Measurements from ENCODE around the gene NBAS. TPM values are rescaled to one million over a fixed set of nuclear protein-coding genes. Genes with fewer than 3 reads are reported as not detected.

The NBAS gene
- total and polyA plus RNA-seq, 10 of the 15 experiments (the other 5 are each of a cell fraction or from before 2014, with no cell fraction given), result 4.3 to 32.7 (median 20.8) TPM

DNA sequence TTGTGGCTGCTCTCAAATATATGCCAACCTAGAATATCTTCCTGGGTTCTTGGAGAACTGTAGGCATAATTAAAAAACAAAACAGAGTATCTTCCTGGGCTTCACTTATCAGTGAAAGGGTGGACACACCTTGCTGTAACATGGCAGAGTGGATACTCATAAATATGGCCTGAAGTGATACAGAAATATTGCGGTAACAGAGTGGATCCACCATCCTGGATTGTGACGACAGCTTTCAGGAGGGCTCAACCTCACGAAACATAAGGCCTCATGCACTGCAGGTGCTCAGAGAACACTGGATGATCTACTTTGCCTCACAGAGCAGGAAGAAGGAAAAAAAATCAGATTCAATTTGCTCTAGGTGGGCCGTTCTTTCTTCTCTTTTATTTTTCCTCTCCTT, 336.0 kb downstream of the NBAS start:
- ATAC-seq, result no peak
- H3K9ac ChIP-seq (ENCODE audit: control insufficient read depth, insufficient read depth, low read length), result no peak overlapping the region
- H4K20me1 ChIP-seq (ENCODE audit: control insufficient read depth, insufficient read depth), result no peaks in the 10 kb centered on the region
- RAD21 ChIA-PET (ENCODE audit: unreplicated experiment), result no interaction called here
- 97% methylated on average over 4 of the region's 4 CpGs for WGBS (ENCODE audit: insufficient coverage, insufficient replicate concordance, low lambda C conversion rate, missing lambda C conversion rate)
- no peaks in the 10 kb centered on the region for H3K9me3 ChIP-seq (replicated peaks; ENCODE audit: control insufficient read depth, insufficient read depth, low read length)
- no peak overlapping the region for H2AFZ ChIP-seq (ENCODE audit: control insufficient read depth, low read depth, low read length)
- SMC1A ChIA-PET (ENCODE audit: uncharacterized antibody, unreplicated experiment), result no interaction called here
- TF ChIP-seq SREBF1 (IDR thresholded peaks at IDR 0.05; ENCODE audit: low read length) (no peak), ZBED1 (IDR thresholded peaks at IDR 0.05; ENCODE audit: borderline replicate concordance) (no peak), POLR2AphosphoS2 (IDR thresholded peaks at IDR 0.05; ENCODE audit: low read depth, low read length) (no peak), CEBPB (IDR thresholded peaks at IDR 0.05; ENCODE audit: borderline replicate concordance in 1 of 2, low read depth in 2 of 2, low read length in 2 of 2) (no peak), TCF7 (IDR thresholded peaks at IDR 0.05; ENCODE audit: borderline replicate concordance) (no peak), SREBF2 (IDR thresholded peaks at IDR 0.05; ENCODE audit: low read length) (no peak), STAT3 (IDR thresholded peaks at IDR 0.05; ENCODE audit: low read depth, low read length) (no peak), NBN (IDR thresholded peaks at IDR 0.05) (no peak), NFIC (IDR thresholded peaks at IDR 0.05; ENCODE audit: low read depth, low read length) (no peak), PAX8 (IDR thresholded peaks at IDR 0.05) (no peak), WRNIP1 (IDR thresholded peaks at IDR 0.05; ENCODE audit: borderline replicate concordance, low read depth, low read length) (no peak), CREM (IDR thresholded peaks at IDR 0.05; ENCODE audit: low read depth) (no peak), NFYA (IDR thresholded peaks at IDR 0.05; ENCODE audit: borderline replicate concordance, low read depth, low read length) (no peak), MXI1 (IDR thresholded peaks at IDR 0.05; ENCODE audit: low read depth, low read length) (no peak), GABPA (IDR thresholded peaks at IDR 0.05; ENCODE audit: low read depth) (no peak)
- TF ChIP-seq, protein P1, sequence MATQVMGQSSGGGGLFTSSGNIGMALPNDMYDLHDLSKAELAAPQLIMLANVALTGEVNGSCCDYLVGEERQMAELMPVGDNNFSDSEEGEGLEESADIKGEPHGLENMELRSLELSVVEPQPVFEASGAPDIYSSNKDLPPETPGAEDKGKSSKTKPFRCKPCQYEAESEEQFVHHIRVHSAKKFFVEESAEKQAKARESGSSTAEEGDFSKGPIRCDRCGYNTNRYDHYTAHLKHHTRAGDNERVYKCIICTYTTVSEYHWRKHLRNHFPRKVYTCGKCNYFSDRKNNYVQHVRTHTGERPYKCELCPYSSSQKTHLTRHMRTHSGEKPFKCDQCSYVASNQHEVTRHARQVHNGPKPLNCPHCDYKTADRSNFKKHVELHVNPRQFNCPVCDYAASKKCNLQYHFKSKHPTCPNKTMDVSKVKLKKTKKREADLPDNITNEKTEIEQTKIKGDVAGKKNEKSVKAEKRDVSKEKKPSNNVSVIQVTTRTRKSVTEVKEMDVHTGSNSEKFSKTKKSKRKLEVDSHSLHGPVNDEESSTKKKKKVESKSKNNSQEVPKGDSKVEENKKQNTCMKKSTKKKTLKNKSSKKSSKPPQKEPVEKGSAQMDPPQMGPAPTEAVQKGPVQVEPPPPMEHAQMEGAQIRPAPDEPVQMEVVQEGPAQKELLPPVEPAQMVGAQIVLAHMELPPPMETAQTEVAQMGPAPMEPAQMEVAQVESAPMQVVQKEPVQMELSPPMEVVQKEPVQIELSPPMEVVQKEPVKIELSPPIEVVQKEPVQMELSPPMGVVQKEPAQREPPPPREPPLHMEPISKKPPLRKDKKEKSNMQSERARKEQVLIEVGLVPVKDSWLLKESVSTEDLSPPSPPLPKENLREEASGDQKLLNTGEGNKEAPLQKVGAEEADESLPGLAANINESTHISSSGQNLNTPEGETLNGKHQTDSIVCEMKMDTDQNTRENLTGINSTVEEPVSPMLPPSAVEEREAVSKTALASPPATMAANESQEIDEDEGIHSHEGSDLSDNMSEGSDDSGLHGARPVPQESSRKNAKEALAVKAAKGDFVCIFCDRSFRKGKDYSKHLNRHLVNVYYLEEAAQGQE (IDR thresholded peaks at IDR 0.05; ENCODE audit: low read depth, low read length), result no peak
- in situ Hi-C loops (cut with MboI), result no loop called here
- POLR2A ChIA-PET, result no interaction called here
- no peak for FAIRE-seq
- intact Hi-C loops (cut with micrococcal nuclease; ENCODE audit: unreplicated experiment), result no loop called here
- DNase-seq (ENCODE audit: low read depth, low spot score), result no peak
- no peaks in the 10 kb centered on the region for H3K4me1 ChIP-seq (ENCODE audit: control insufficient read depth, insufficient read depth, low read length)
- H3K36me3 ChIP-seq (ENCODE audit: control insufficient read depth in 2 of 2, insufficient read depth in 2 of 2, low read length in 1 of 2), result 0 out of 4 replicates have a peak, but pooled peaks cover 0 to 2% of the 10 kb centered on the region in 2 experiments
- CTCF ChIA-PET, result no interaction called here
- no peak overlapping the region for H3K4me2 ChIP-seq (ENCODE audit: control insufficient read depth, insufficient read depth)
- H3K27me3 ChIP-seq (replicated peaks in 1 of 2; ENCODE audit: control insufficient read depth in 2 of 2, insufficient read depth in 2 of 2, low read length in 1 of 2), result no peaks in the 10 kb centered on the region
- H3K4me3 ChIP-seq, result no peak overlapping the region
- no peak overlapping the region for H3K27ac ChIP-seq (ENCODE audit: control insufficient read depth, insufficient read depth)
- BruUV-seq (replicated peaks), result no TSS peak
- H3K79me2 ChIP-seq (ENCODE audit: control insufficient read depth, insufficient read depth, low read length), result no peaks in the 10 kb centered on the region

Measured in GM12878 (cell line).